ENCODE data around the gene HNF1A. TPM values are rescaled to one million over a fixed set of nuclear protein-coding genes. Genes with fewer than 3 reads are reported as not detected.

The HNF1A gene
- total and polyA plus RNA-seq, 2 of the 13 experiments (the other 11 are each of a cell fraction or from before 2014, with no cell fraction given): 13.4 to 34.7 TPM

- peak; percentile 43 for TF ChIP-seq SALL2 (CRISPR knock-in tag; IDR thresholded peaks at IDR 0.05)
- TF ChIP-seq DMTF1 (CRISPR knock-in tag; IDR thresholded peaks at IDR 0.05): no peak
- TF ChIP-seq MED8 (CRISPR knock-in tag; IDR thresholded peaks at IDR 0.05; ENCODE audit: insufficient replicate concordance): no peak
- TF ChIP-seq MIER2 (CRISPR knock-in tag; IDR thresholded peaks at IDR 0.05): no peak
- TF ChIP-seq RXRB (CRISPR knock-in tag; IDR thresholded peaks at IDR 0.05; ENCODE audit: borderline replicate concordance): peak; percentile 53; the same call in 1 of the 2 replicates
- no peak for TF ChIP-seq ZNF782 (CRISPR knock-in tag; IDR thresholded peaks at IDR 0.05; ENCODE audit: borderline replicate concordance)
- TF ChIP-seq ZNF564 (CRISPR knock-in tag; IDR thresholded peaks at IDR 0.05): no peak
- TF ChIP-seq MAZ (IDR thresholded peaks at IDR 0.05; ENCODE audit: borderline replicate concordance, low read depth, low read length): no peak
- peak; percentile 63; the same call in 1 of the 2 replicates for TF ChIP-seq MAZ (CRISPR knock-in tag; IDR thresholded peaks at IDR 0.05; ENCODE audit: low read depth)
- no peak for TF ChIP-seq SRF (IDR thresholded peaks at IDR 0.05; ENCODE audit: low read depth, low read length)
- no peak for TF ChIP-seq SMYD3 (CRISPR knock-in tag; IDR thresholded peaks at IDR 0.05)
- no peak for TF ChIP-seq ZBTB39 (CRISPR knock-in tag; IDR thresholded peaks at IDR 0.05)
- no peak for TF ChIP-seq DBP (CRISPR knock-in tag; IDR thresholded peaks at IDR 0.05; ENCODE audit: not compliant biosample characterization)
- no peak for TF ChIP-seq ZNF576 (CRISPR knock-in tag; IDR thresholded peaks at IDR 0.05)
- TF ChIP-seq BRF2 (CRISPR knock-in tag; IDR thresholded peaks at IDR 0.05): no peak
- no peak for TF ChIP-seq KAT2B (IDR thresholded peaks at IDR 0.05; ENCODE audit: borderline replicate concordance, low read depth, low read length)
- peak; percentile 94 for TF ChIP-seq KAT7 (CRISPR knock-in tag; IDR thresholded peaks at IDR 0.05; ENCODE audit: borderline replicate concordance)
- TF ChIP-seq TCF7 (IDR thresholded peaks at IDR 0.05; ENCODE audit: low read depth): no peak
- no peak for TF ChIP-seq BRD4 (CRISPR knock-in tag; IDR thresholded peaks at IDR 0.05)
- TF ChIP-seq ZNF3 (CRISPR knock-in tag; IDR thresholded peaks at IDR 0.05): no peak
- peak; percentile 96 for TF ChIP-seq HOXA3 (CRISPR knock-in tag; IDR thresholded peaks at IDR 0.05)
- TF ChIP-seq CCDC6 (CRISPR knock-in tag; IDR thresholded peaks at IDR 0.05): no peak
- TF ChIP-seq NKX3-1 (CRISPR knock-in tag; IDR thresholded peaks at IDR 0.05): no peak
- no peak for TF ChIP-seq ZNF703 (CRISPR knock-in tag; IDR thresholded peaks at IDR 0.05; ENCODE audit: borderline replicate concordance)
These were observed 37.8 kb downstream of the HNF1A start, which contains the start of gene C12orf43 (continued) for GRCh38 chr12:121015825-121016766.

Measured in HepG2 (cell line).